ENCODE measurements around the gene MYH9. TPM values are rescaled to one million over a fixed set of nuclear protein-coding genes. Genes with fewer than 3 reads are reported as not detected.

MYH9 gene
- total RNA-seq, 1 experiment from 2014 or later, result 258 TPM

DNA sequence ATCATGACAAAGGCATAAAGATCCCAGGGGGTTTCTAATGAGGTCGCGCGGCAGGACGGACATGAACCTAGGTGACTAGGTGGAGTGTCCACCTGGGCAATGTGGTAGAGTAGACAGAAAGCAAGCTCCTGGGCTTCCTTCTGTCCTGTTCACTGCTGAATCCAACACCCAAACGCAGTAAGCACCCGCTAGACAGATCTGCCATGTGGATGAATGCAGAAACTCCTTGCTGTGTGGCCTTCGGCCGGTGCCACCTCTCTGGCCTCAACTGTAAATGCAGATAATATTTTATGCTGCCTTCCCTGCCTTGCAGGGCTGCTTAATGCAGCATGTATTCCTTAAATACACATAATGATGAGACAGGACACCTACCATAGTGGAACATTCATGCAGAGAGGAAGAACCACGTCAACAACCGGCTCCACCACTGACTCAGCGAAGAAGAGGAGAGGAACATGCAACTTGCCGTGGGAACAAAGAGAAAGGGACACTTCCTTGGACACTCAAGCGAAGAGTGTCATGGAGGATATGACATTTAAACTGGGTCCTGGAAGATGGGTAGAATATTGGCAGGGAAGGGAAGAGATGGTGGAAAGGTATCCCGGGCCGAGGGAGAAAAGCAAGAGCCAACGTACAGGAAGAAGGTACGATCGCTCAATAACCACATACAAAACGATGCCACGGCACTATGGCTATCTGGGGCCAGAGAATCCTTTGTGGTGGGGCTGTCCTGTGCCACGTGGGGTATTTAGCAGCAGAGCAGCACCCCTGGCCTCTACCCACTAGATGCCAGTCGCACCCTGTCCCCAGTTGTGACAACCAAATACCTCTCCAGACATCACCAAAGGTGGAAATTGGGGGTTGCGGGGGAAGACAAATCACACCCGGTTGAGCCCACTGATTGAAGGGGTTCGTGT is 30.8 kb downstream of the MYH9 start:
- no peak for ATAC-seq
- POLR2A ChIA-PET, result no interaction called here

More for the DNA sequence above, 30.8 kb downstream of the MYH9 start:
- no peak for TF ChIP-seq JUND (IDR thresholded peaks at IDR 0.05)
- TF ChIP-seq, protein P1, sequence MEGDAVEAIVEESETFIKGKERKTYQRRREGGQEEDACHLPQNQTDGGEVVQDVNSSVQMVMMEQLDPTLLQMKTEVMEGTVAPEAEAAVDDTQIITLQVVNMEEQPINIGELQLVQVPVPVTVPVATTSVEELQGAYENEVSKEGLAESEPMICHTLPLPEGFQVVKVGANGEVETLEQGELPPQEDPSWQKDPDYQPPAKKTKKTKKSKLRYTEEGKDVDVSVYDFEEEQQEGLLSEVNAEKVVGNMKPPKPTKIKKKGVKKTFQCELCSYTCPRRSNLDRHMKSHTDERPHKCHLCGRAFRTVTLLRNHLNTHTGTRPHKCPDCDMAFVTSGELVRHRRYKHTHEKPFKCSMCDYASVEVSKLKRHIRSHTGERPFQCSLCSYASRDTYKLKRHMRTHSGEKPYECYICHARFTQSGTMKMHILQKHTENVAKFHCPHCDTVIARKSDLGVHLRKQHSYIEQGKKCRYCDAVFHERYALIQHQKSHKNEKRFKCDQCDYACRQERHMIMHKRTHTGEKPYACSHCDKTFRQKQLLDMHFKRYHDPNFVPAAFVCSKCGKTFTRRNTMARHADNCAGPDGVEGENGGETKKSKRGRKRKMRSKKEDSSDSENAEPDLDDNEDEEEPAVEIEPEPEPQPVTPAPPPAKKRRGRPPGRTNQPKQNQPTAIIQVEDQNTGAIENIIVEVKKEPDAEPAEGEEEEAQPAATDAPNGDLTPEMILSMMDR (IDR thresholded peaks at IDR 0.05 in 2 of 3, conservative IDR thresholded peaks at IDR 0.05 in 1 of 3; ENCODE audit: borderline replicate concordance in 1 of 3, insufficient read depth in 1 of 3, low read depth in 2 of 3, low read length in 2 of 3), result no peak
- no peak for TF ChIP-seq CBX3 (IDR thresholded peaks at IDR 0.05; ENCODE audit: low read depth)
- TF ChIP-seq TCF7L2 (IDR thresholded peaks at IDR 0.05; ENCODE audit: borderline replicate concordance, extremely low read depth, insufficient read depth, insufficient read length), result no peak
- no peak for TF ChIP-seq ZFX (IDR thresholded peaks at IDR 0.05)
- no peak for TF ChIP-seq FOSL1 (IDR thresholded peaks at IDR 0.05; ENCODE audit: low read depth)
- no peak for TF ChIP-seq SRF (IDR thresholded peaks at IDR 0.05; ENCODE audit: low read depth)
- BruUV-seq (replicated peaks), result no TSS peak
- no peak overlapping the region for H2AFZ ChIP-seq (ENCODE audit: low read depth, low read length, poor library complexity, severe bottlenecking)
- CTCF ChIA-PET, result no interaction called here
- DNase-seq (ENCODE audit: low read depth, low spot score), result no peak
- H3K9ac ChIP-seq (ENCODE audit: low read length), result no peak overlapping the region
- H3K9me2 ChIP-seq (ENCODE audit: insufficient read depth), result no peaks in the 10 kb centered on the region
- no peaks in the 10 kb centered on the region for H3K9me3 ChIP-seq (ENCODE audit: control insufficient read depth in 1 of 2, insufficient read depth in 1 of 2, low read depth in 1 of 2, low read length in 2 of 2)
- H3K4me3 ChIP-seq (replicated peaks in 1 of 2; ENCODE audit: low read depth in 1 of 2, low read length in 2 of 2), result no peak overlapping the region
- H3K4me2 ChIP-seq (ENCODE audit: low read length), result peak overlapping the region; percentile 16; the same call in 1 of the 2 replicates
- H3K27me3 ChIP-seq (ENCODE audit: insufficient read depth, low read length), result no peaks in the 10 kb centered on the region
- peaks cover 98% of the 10 kb centered on the region for H3K79me2 ChIP-seq (ENCODE audit: insufficient read depth, low read length)
- H3K27ac ChIP-seq (ENCODE audit: low read depth, low read length), result no peak overlapping the region
- intact Hi-C loops (cut with micrococcal nuclease), result no loop called here
- peaks cover 56 to 94% of the 10 kb centered on the region in 2 experiments for H3K4me1 ChIP-seq (ENCODE audit: control insufficient read depth in 1 of 2, insufficient read depth in 2 of 2, low read length in 2 of 2)
- peaks cover 15% of the 10 kb centered on the region; the same call in 1 of the 2 replicates for H4K20me1 ChIP-seq (ENCODE audit: insufficient read depth)
- H3K36me3 ChIP-seq (ENCODE audit: control insufficient read depth in 1 of 2, insufficient read depth in 2 of 2, low read length in 2 of 2), result no peaks in the 10 kb centered on the region
- RAD21 ChIA-PET (ENCODE audit: low non-redundant PET in 1 of 2, low total read pairs in 2 of 2, uncharacterized antibody in 2 of 2, unreplicated experiment in 2 of 2), result no interaction called here

All from HCT116 (cell line).